GM23248 (cell line): ENCODE data around the gene IMPDH1. TPM values are rescaled to one million over a fixed set of nuclear protein-coding genes. Genes with fewer than 3 reads are reported as not detected.

ENCODE experiments used
- DNase-seq: peaks from one replicate; pipeline ENCODE4 v3.0.0-alpha.2; 2015
- H2AFZ ChIP-seq: fragments of 200-600 bp; sonication (generic); 2 replicates; pipeline ENCODE4 v1.6.1; 2016; ENCODE audit warnings: antibody characterized with exemption
- H3F3A ChIP-seq: fragments of 200-600 bp; sonication (generic); 2 replicates; pipeline ENCODE4 v1.6.1; 2016; ENCODE audit warnings: mild to moderate bottlenecking, antibody characterized with exemption, mixed run types; ENCODE audit not compliant: insufficient read depth
- H3K27ac ChIP-seq: fragments of 200-600 bp; sonication (generic); 2 replicates; pipeline ENCODE4 v1.5.1; 2016; ENCODE audit warnings: mild to moderate bottlenecking
- H3K27me3 ChIP-seq: fragments of 200-600 bp; sonication (generic); replicated peaks from 2 replicates; pipeline ENCODE4 v1.6.1; 2016; ENCODE audit warnings: mild to moderate bottlenecking; ENCODE audit not compliant: insufficient read depth
- H3K36me3 ChIP-seq: fragments of 200-600 bp; sonication (generic); 2 replicates; pipeline ENCODE4 v1.6.1; 2016; ENCODE audit warnings: low read depth, mild to moderate bottlenecking
- H3K4me1 ChIP-seq: fragments of 200-600 bp; sonication (generic); 2 replicates; pipeline ENCODE4 v1.6.1; 2016; ENCODE audit warnings: mild to moderate bottlenecking; ENCODE audit not compliant: insufficient read depth
- H3K4me2 ChIP-seq: fragments of 200-600 bp; sonication (generic); one replicate; pipeline ENCODE4 v1.6.1; 2016; ENCODE audit warnings: mild to moderate bottlenecking; ENCODE audit not compliant: unreplicated experiment
- H3K4me3 ChIP-seq: fragments of 200-600 bp; sonication (generic); 2 replicates; pipeline ENCODE4 v1.5.1; 2016; ENCODE audit warnings: mild to moderate bottlenecking
- H3K79me2 ChIP-seq: fragments of 200-600 bp; sonication (generic); 2 replicates; pipeline ENCODE4 v1.6.1; 2016; ENCODE audit warnings: mild to moderate bottlenecking; ENCODE audit not compliant: insufficient read depth
- H3K9ac ChIP-seq: fragments of 200-600 bp; sonication (generic); 2 replicates; pipeline ENCODE4 v1.6.1; 2016; ENCODE audit warnings: mild to moderate bottlenecking
- H3K9me2 ChIP-seq: fragments of 200-600 bp; sonication (generic); 2 replicates; pipeline ENCODE4 v1.6.1; 2016; ENCODE audit warnings: mixed run types, mild to moderate bottlenecking, moderate library complexity; ENCODE audit not compliant: insufficient read depth
- H3K9me3 ChIP-seq: fragments of 200-600 bp; sonication (generic); one replicate; pipeline ENCODE4 v1.6.1; 2017; ENCODE audit warnings: low read depth
- H4K20me1 ChIP-seq: fragments of 200-600 bp; sonication (generic); 2 replicates; pipeline ENCODE4 v1.6.0; 2016; ENCODE audit not compliant: insufficient read depth
- EZH2 ChIP-seq: fragments of 200-600 bp; sonication (generic); IDR thresholded peaks from 2 replicates; pipeline ENCODE4 v1.6.1; 2018; ENCODE audit warnings: antibody characterized with exemption, mild to moderate bottlenecking; ENCODE audit not compliant: insufficient read depth, poor library complexity, severe bottlenecking
- EZH2phosphoT487 ChIP-seq: fragments of 200-600 bp; sonication (generic); IDR thresholded peaks from 2 replicates; pipeline ENCODE4 v1.6.1; 2018; ENCODE audit warnings: antibody characterized with exemption, moderate library complexity, mild to moderate bottlenecking, low read depth; ENCODE audit not compliant: insufficient read depth
- WGBS, 2 experiments: methylation state at CpG; one replicate each; pipeline ENCODE4 v1.1.6; 2015 to 2017; ENCODE audit warnings: low lambda C conversion rate in 2 of 2, low coverage in 1 of 2; ENCODE audit errors: missing lambda C conversion rate in 2 of 2; 5-methylcytosine and 5-hydroxymethylcytosine counted together
- in situ Hi-C: fragments of 300-500 bp; cut with MboI; formaldehyde crosslinking; loops from 2 replicates; pipeline ENCODE4 v1.15.0; 2020
- polyA plus RNA-seq: library from polyadenylated mRNA; unstranded; fragments of >200 nt; fragmentation: Nextera tagmentation; extraction: Ambion mirVana; gene quantifications from 2 replicates; pipeline ENCODE4 v1.2.1, GENCODE V29; 2016
- total RNA-seq: library from RNA; depleted of rRNA; stranded (reverse); fragments of >200 nt; shearing (Covaris generic); gene quantifications from 2 replicates; pipeline ENCODE4 v1.2.3, GENCODE V29; 2014

Gene IMPDH1
- total and polyA plus RNA-seq, 2 experiments from 2014 or later, result 89.9 to 97.3 TPM

DNA sequence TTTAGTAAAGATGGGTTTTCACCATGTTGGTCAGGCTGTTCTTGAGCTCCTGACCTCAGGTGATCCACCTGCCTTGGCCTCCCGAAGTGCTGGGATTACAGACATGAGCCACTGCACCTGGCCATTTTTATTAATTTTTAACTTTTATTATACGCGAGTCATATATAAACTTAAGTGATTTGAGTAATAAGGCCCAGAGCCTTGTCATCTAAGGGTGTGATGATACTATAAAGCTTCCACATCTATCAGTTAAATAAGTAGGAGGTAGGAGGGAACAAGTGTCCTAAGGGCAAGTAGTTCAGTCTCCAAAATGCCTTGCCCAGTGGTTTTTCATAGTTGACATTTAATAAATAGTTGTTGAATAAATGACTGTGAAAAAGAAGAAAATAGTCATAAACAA lies 32.6 kb upstream of the IMPDH1 start:
- Histone ChIP-seq H3K9ac (no peak overlapping the region), H3K79me2 (no peaks in the 10 kb centered on the region), H3K9me3 (no peaks in the 10 kb centered on the region), H3K4me3 (no peak overlapping the region), H2AFZ (no peak overlapping the region), H3K9me2 (no peaks in the 10 kb centered on the region), H3K27ac (no peak overlapping the region), H3F3A (no peaks in the 10 kb centered on the region), H3K27me3 (no peaks in the 10 kb centered on the region), H4K20me1 (no peaks in the 10 kb centered on the region), H3K36me3 (no peaks in the 10 kb centered on the region), H3K4me2 (no peak overlapping the region), H3K4me1 (no peaks in the 10 kb centered on the region)
- 95 to 97% methylated on average over 3 of the region's 3 CpGs for WGBS, 2 experiments
- TF ChIP-seq EZH2phosphoT487, result no peak
- no peak for TF ChIP-seq EZH2
- in situ Hi-C loops, result no loop called here
- DNase-seq, result no peak

- in situ Hi-C loops, result no loop called here
- H4K20me1 ChIP-seq, result no peaks in the 10 kb centered on the region
- H3K9me2 ChIP-seq, result no peaks in the 10 kb centered on the region
- no peak for DNase-seq
- H3K9me3 ChIP-seq, result no peaks in the 10 kb centered on the region
- H3K4me2 ChIP-seq, result no peak overlapping the region
- no peak overlapping the region for H2AFZ ChIP-seq
- H3K4me3 ChIP-seq, result no peak overlapping the region
- no peak overlapping the region for H3K9ac ChIP-seq
- TF ChIP-seq EZH2phosphoT487 (no peak), EZH2 (no peak)
- no peak overlapping the region for H3K27ac ChIP-seq
- no peaks in the 10 kb centered on the region for H3K27me3 ChIP-seq
- H3K4me1 ChIP-seq, result no peaks in the 10 kb centered on the region
- WGBS, 2 experiments, result 93 to 95% methylated on average over 8 of the region's 8 CpGs
- no peaks in the 10 kb centered on the region for H3K79me2 ChIP-seq
- no peaks in the 10 kb centered on the region for H3K36me3 ChIP-seq
- H3F3A ChIP-seq, result no peaks in the 10 kb centered on the region
Observed at GRCh38 chr7:128437426-128438332, 27.9 kb upstream of the IMPDH1 start.

GRCh38 chr7:128435327-128435686 lies 25.5 kb upstream of the IMPDH1 start:
- Histone ChIP-seq H3K9ac (no peak overlapping the region), H3K4me2 (no peak overlapping the region), H3K79me2 (no peaks in the 10 kb centered on the region), H3K27ac (no peak overlapping the region), H3K9me3 (no peaks in the 10 kb centered on the region), H3K4me3 (no peak overlapping the region), H3F3A (no peaks in the 10 kb centered on the region), H3K36me3 (no peaks in the 10 kb centered on the region), H3K9me2 (no peaks in the 10 kb centered on the region), H2AFZ (no peak overlapping the region), H3K27me3 (no peaks in the 10 kb centered on the region), H4K20me1 (no peaks in the 10 kb centered on the region), H3K4me1 (no peaks in the 10 kb centered on the region)
- no peak for DNase-seq
- in situ Hi-C loops, result no loop called here
- TF ChIP-seq EZH2phosphoT487 (no peak), EZH2 (no peak)
- WGBS, 2 experiments, result 96 to 99% methylated on average over 3 of the region's 3 CpGs

DNA sequence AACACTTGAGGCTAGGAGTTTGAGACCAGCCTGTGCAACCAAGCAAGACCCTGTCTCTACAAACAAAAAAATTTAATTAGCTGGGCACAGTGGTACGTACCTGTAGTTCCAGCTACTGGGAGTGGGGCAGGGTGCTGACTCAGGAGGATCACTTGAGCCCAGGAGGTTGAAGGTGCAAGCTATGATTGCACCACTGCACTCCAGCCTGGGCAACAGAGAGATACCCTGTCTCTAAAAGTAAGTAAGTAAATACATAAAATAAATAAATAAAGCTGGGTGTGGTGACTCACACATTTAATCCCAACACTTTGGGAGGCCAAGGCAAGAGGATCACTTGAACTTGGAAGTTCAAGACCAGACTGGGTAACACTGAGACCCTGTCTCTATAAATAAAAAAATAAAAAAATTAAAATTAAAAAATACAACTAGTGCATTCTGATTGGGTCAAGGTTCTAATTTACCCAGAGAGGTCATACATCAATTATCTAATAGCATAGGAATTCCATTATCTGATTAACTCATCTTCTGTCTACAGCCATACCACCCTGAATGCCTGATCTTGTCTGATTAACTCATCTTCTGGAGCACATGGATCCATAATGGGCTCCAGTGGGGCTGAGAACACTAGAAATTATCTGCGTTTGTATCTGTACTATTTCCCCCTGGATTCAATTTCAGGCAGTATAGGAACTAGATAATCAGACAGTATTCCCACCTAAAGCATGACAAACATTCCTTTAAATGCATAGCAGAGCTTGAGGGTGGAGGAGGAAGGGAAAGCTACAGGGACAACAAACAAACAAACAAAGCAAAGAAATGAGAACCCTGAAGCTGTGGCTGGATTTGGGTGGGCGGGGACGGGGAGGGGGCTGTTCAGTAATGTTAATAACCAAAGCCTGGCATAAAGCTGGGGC lies 24.9 kb upstream of the IMPDH1 start:
- Histone ChIP-seq H3K4me1 (no peaks in the 10 kb centered on the region), H3K9me3 (no peaks in the 10 kb centered on the region), H3K4me2 (no peak overlapping the region), H3K27ac (no peak overlapping the region), H3K4me3 (no peak overlapping the region), H3F3A (no peaks in the 10 kb centered on the region), H3K36me3 (no peaks in the 10 kb centered on the region), H3K27me3 (no peaks in the 10 kb centered on the region), H3K9ac (no peak overlapping the region), H2AFZ (no peak overlapping the region), H4K20me1 (no peaks in the 10 kb centered on the region), H3K9me2 (no peaks in the 10 kb centered on the region), H3K79me2 (no peaks in the 10 kb centered on the region)
- in situ Hi-C loops, result no loop called here
- no peak for DNase-seq
- TF ChIP-seq EZH2phosphoT487 (no peak), EZH2 (no peak)
- WGBS, 2 experiments, result 67 to 71% methylated on average over 4 of the region's 4 CpGs
